GM21360 (cell line): Measurements from ENCODE around the gene TRAIP.
"Not testable (repeated sequence)": the region's sequence is repeated elsewhere in the genome, so short reads cannot be mapped to it uniquely, and the experiment has no call there.

Source experiments
- ATAC-seq: cut with Tn5 transposase; IDR thresholded peaks from one replicate; pipeline ENCODE4 v1.9.1; 2021; ENCODE audit warnings: mild to moderate bottlenecking, moderate library complexity; ENCODE audit not compliant: unreplicated experiment

Gene TRAIP

DNA sequence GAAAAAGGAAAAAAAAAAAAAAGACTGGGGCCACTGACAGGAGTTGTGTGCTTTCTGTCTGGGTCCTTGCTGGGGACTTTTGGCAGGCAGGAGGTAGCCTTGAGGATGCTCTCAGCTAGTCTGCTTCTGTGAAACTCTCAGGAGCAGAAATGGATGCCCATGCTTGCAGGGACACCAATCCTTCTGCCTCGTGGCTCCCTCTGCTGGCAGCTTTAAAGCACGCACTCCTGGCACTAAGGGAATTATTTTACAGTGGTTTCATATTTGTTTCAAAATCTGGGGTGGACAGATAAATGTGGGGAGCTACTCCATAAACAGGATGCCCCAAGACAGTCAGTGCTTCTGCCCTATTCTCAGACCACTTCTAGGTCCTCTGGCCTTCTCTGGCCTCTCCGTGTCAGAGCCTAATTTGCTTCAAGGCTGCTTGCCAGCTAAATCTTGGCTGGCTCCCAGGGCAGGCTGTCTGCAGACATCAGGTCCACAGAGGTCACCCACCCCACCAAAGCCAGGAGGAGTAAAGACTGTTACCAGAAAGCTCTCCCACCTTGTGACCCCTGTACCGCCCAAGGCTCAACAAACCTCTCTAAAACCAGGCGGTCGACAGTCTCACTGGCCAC is 17.1 kb downstream of the TRAIP start:
- ATAC-seq, result no peak

DNA sequence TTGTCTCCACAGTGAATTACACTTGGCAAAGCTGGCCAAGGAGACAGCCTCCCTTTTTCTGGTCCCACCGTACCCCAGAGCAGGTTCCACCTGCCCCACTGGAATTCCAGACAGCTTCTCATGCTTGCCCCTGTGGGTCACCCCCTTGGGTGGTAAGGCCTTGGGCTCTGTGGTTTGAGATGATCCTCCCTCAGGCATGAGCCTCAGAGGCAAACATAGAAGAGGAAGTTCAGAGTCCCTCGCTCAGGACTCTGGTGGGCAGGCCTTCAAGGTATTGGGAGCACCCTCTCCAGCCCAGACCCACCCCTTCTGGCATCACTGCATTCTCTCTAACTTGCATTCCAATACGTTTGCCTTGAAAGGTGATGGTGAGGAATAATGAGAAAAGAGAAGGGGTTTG is 25.0 kb downstream of the TRAIP start:
- no peak for ATAC-seq

DNA sequence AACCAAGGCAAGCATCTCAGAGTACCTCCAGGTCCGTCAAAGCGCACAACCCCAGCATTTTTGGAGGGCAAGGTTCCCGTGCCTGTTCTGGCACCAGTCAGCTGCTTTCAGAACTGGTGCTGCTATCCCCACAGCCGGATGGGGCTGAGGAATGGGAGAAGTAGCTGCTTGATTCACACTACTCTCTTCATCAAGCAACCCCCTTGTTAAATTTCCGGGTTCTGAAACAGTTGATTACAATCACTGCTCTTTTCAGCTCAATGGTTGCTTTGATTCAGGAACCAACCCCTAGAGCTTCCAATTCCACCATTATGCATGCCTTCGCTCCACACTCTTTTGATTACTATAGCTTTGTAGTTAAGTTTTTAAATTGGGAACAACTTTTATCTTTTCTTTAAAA is 30.3 kb downstream of the TRAIP start:
- no peak for ATAC-seq

GRCh38 chr3:49823131-49823530 is 33.2 kb downstream of the TRAIP start:
- not testable (repeated sequence) for ATAC-seq

GRCh38 chr3:49813497-49814174 is 42.7 kb downstream of the TRAIP start, which contains the start of gene UBA7:
UBA7 (minus strand) TSS chr3:49813953; CDS start chr3:49813787, 166 bp downstream.
- ATAC-seq, result no peak

DNA sequence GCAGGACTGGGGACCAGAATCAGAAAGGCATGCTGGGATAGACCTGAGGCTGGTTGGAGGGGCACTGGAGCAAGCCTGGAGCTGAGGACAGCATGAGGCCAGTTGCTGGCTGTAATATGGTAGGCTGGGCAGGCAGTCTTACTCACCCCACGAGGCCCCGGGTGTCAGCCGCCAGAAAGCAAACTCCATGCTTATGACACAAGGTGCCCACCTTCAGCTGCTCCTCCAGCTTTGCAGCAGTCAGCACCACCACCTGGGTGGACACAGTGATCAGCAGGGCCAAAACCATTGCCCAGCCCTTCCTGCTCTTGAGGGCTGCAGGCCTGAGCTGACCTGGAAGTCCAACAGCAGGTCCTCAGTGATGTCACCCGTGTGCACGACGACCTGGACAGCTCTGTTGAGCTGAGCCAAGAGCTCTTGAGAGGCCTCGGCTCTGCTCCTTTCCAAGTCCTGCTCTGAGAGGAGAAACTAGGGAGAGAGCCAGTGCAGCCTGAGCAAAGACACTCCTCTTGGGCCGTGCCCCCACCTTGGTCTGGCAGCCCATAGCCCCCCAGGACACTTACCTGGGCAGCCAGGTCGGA is 43.4 kb downstream of the TRAIP start:
- no peak for ATAC-seq

DNA sequence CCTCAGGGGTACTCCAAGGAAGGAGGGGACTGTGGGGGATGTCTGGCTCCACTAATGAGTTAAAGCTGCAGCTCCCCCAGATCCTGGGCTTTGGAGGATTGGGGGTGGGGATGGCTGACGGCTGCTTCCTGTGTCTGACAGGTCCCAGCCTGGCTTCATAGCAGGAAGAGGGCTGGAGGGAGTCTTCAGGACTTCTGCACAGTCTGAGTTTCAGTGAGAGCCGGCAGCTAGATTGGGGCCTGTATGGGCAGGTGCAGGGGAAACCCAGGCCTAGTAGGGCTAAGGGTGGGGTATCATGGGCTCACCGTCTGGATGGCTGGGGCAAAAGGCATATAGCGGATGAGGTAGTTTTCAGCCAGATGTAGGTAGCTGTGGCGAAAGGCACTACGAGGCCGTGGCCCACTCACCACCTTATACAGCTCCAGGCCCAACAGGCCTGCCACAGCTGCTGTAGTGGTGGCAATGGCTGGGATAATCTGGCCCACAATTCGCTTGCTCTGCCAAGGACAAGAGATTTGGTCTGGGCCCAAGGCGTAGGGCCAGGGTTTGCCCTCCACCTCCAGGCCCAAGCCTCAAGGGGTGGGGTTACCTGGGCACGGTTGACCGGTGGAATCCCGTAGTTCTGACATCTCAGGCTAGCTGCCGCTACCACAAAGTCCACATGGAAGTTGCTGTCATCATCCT is 48.8 kb downstream of the TRAIP start:
- ATAC-seq, result no peak

GRCh38 chr3:49806850-49807249 is 49.5 kb downstream of the TRAIP start:
- no peak for ATAC-seq

- no peak for ATAC-seq
Measured at GRCh38 chr3:49805897-49806701, 50.3 kb downstream of the TRAIP start.

GRCh38 chr3:49805367-49805782 is 51.0 kb downstream of the TRAIP start:
- no peak for ATAC-seq

GRCh38 chr3:49804141-49805041 is 52.0 kb downstream of the TRAIP start:
- ATAC-seq, result no peak

DNA sequence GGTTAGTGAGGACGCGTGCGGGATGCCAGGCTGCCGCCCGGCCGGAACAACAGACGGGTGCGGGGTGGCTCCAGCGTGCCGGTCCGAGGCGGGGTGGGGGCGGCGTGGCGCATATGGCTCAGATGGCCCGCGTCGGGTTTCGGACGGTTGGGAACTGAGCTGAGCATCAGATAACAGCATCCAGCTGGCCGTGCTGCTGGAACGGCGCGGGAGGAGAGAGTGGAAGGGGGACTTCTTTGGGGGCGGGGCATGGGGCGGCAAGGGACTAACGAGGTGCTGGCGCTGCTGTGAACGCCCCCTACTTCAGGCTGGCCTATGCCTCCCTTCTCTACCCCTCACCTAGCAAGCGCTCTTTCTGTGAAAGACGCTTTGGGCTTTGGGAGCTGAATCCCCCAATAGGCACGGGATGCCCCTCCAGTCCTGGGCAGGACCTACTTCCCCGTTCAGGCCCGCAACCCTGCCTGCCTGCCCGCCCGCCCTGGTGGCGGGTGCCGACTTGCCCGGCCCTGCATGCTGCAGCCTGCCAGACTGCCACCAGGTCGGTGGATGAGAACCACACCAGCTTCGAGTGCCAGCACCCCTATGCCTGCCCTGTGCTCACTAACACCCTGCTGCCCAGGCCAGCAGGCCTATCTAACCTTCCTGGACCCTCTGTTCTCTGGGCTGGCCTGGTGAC is 52.8 kb downstream of the TRAIP start:
- peak; percentile 9 for ATAC-seq

DNA sequence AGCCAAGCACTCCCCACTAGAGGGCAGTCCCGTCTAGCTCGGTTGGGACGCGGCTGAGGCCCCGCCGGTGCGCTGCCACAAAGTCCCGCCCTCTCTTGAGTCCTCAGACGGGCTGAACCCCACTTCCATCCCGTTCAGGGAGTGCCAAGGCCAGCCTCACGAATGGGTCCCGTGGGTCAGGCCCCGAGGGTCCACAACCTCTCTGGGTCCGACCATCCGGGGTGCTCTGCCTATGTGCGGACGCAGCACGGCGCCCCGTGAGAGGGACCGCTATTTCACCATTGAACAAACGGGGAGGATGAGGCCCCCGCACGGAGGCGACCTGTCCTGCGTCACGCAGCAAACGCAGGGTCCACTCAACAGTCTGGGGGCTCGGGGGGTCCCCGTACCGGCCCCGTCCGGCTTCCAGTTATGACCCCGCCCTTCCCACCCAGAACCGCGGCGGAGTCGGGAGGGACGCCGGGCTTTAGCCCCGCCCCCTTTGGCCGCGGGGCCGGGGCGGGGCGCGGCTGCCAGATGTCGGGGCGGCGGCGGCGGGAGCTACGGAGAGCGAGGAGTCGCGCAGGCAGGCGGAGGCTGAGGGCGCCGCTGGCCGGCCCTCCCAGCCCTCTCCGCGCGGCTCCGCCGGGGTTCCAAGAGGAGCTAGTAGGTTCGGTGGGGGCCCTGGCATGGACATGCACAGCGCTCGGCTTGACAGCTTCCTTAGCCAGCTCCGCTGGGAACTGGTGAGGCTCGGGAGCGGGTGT is 53.5 kb downstream of the TRAIP start, which contains the start of gene INKA1:
Gene INKA1, plus strand, starts transcription at position 543 of the 746 bp plus-strand sequence. Its CDS starts 132 bp downstream, at position 675.
- peak; percentile 44 for ATAC-seq

GRCh38 chr3:49801160-49801559 is 55.2 kb downstream of the TRAIP start:
- no peak for ATAC-seq

- ATAC-seq, result no peak
Measured at GRCh38 chr3:49799761-49800160, 56.6 kb downstream of the TRAIP start, which contains the start of gene CDHR4. CDHR4 (minus strand) TSS chr3:49799873; CDS start chr3:49799812, 61 bp downstream.

DNA sequence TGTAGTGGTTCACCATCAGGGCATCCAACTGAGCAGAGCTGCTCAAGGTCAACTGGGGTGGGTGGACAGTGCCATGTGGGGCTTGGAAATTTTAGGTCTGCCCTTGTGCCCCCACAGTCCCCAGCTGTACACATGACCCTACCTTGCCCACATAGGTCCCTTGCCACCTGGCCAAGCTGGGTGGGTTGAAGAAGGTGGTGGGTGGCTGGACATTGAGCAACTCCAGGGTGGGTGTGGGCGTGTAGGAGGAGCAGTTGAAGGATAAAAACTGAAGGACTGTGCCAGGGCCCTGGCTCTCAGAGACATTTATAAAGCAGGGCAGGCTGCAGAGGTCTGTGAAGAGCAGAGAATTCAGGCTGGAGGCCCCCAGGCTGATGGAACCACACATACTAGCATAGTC is 57.3 kb downstream of the TRAIP start:
- no peak for ATAC-seq

DNA sequence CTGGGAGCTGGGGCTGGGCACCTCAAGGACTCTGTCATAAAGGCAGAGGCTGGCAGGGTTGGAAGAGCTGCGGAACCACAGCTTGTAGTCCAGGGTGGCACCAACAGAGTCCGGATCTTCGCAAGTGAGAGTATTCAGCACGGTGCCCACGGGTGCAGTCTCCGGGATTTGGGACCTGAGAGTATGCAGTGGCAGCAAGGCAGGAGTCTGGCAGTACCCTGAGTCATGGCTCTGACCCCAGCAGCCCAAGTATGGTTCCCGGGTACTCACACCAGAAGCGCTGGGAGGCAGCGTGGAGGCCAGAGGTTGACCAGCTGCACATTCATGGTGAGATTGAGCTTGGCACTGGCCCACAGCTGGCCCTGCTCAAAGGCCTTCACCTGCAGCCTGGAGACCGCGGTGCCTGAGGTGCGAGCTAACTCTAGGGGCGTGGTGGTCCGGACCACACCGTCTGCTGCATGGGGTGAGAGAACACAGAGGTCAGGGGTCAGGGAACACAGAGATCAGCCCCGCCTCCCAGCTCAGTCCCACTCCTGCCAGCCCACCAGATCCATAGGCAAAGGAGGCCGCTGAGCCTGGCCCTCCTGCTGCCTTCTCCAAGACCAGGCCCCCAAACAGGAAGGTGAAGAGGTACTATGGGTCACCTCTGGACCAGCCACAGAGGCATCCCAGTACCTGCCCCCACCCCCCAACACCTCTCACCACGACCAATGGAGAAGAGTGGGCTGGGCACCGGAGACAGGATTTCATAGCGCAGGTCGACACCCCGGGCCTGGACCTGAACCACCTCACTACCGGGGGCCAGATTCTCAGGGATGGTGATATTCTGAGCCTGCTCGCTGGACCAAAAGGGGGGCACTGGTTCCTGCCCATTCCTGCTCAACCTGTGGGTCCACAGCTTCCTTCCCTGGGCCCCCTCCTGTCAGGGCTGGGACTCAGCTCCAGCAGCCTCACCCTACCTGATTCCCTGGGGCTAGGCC is 61.1 kb downstream of the TRAIP start:
- no peak for ATAC-seq
